Choroid plexus epithelial cell (primary cell): ENCODE results near the gene MSANTD1.
A peak's percentile ranks its signal among the peaks of the same experiment; 100 is the strongest.

Experiments
- DNase-seq: peaks from one replicate; pipeline ENCODE4 v3.0.0-alpha.2; 2010; ENCODE audit warnings: low read depth
- H3K4me3 ChIP-seq: 2 replicates; pipeline ENCODE4 v1.5.1; 2011; ENCODE audit warnings: low read depth, mild to moderate bottlenecking, control low read depth, low read length, moderate library complexity
- TF ChIP-seq, protein P1 (sequence below): conservative IDR thresholded peaks from 2 replicates; pipeline ENCODE4 v1.5.1; 2011; ENCODE audit warnings: low read depth, mild to moderate bottlenecking, control low read depth, inconsistent platforms, low read length, moderate library complexity

Gene MSANTD1

DNA sequence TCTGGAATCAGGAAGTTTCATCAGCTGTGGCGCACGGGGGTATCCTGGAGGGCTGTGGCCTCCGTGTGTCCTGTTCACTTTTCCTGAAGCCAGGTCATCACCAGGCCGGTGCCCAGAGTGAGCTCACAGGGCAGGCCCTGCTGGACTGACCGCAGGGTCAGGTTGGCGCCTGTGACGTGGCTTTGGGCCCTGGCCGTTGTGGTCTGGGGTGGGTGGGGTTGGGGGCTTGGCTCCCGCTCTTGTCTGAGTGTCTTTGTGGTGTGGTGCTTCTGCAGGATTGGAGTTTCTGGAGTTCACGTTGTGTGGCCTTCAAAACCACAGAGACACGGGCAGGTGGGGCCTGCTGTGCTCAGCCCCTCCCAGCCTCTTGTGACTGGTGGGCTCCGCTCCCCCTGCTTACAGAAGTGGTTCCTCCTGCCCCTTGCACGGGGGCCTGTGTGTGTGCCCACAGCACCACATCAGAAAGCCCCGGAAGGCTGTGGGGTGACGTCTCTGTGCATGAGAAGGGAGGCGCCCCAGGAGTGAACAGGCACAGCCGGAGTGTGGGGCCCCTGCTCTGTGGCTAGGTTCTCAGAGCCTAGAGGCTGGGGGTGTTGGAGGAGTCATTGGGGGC lies 53.3 kb downstream of the MSANTD1 start:
- no peak overlapping the region for H3K4me3 ChIP-seq
- TF ChIP-seq, protein P1, sequence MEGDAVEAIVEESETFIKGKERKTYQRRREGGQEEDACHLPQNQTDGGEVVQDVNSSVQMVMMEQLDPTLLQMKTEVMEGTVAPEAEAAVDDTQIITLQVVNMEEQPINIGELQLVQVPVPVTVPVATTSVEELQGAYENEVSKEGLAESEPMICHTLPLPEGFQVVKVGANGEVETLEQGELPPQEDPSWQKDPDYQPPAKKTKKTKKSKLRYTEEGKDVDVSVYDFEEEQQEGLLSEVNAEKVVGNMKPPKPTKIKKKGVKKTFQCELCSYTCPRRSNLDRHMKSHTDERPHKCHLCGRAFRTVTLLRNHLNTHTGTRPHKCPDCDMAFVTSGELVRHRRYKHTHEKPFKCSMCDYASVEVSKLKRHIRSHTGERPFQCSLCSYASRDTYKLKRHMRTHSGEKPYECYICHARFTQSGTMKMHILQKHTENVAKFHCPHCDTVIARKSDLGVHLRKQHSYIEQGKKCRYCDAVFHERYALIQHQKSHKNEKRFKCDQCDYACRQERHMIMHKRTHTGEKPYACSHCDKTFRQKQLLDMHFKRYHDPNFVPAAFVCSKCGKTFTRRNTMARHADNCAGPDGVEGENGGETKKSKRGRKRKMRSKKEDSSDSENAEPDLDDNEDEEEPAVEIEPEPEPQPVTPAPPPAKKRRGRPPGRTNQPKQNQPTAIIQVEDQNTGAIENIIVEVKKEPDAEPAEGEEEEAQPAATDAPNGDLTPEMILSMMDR = no peak

GRCh38 chr4:3302786-3303564 lies 54.0 kb downstream of the MSANTD1 start:
- H3K4me3 ChIP-seq = no peak overlapping the region
- no peak for DNase-seq
- TF ChIP-seq, protein P1 = no peak

More for the DNA sequence above, 53.3 kb downstream of the MSANTD1 start:
- no peak for DNase-seq

- TF ChIP-seq, protein P1 = no peak
- no peak for DNase-seq
- no peak overlapping the region for H3K4me3 ChIP-seq
Observed at GRCh38 chr4:3303565-3303824, 54.5 kb downstream of the MSANTD1 start.

GRCh38 chr4:3303923-3304710 lies 55.2 kb downstream of the MSANTD1 start:
- TF ChIP-seq, protein P1 = no peak
- H3K4me3 ChIP-seq = no peak overlapping the region
- no peak for DNase-seq

DNA sequence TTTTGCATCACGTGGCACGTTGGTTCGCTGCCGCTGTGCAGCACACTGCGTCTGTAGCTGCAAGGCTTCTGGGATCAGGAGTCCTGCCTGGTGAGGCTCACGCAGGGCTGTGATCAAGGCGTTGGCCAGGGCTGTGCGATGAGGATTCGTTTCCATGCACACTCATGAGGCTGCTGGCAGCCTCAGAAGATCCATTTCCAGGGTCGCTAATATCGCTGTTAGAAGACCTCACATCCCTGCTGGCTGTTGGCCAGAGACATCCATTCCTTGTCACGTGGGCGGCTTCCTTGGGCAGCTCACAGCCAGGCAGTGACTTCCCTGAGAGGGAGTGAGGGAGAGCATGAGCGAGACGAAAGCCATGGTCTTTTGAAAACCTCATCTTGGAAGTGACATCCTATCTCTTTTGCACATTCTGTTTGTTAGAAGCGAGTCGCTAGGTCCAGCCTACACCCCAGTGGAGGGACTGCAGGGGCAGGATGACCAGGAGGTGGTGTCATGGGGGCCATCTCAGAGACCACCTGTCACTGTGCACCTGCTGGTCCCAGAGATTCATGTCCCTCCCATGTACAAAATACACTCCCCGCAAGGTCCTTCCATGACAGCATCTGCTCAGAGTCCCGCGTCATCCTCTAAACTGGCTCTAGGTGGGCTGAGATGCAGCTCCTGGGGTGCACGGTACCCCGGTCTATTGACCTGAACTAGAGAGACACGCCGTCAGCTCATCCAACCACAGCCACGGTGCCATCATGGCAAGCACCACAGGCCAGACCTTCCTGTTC lies 56.1 kb downstream of the MSANTD1 start:
- H3K4me3 ChIP-seq = no peak overlapping the region
- TF ChIP-seq, protein P1 = no peak
- DNase-seq = peak; percentile 23

GRCh38 chr4:3305610-3306371 lies 56.8 kb downstream of the MSANTD1 start:
- TF ChIP-seq, protein P1 = no peak
- no peak for DNase-seq
- no peak overlapping the region for H3K4me3 ChIP-seq
